Subcutaneous abdominal adipose tissue (tissue), 5 donors: Measurements from ENCODE around the gene RORC.
"Not testable (repeated sequence)": the region's sequence is repeated elsewhere in the genome, so short reads cannot be mapped to it uniquely, and the experiment has no call there.

ENCODE experiments used
- H3K27ac ChIP-seq: one replicate; pipeline ENCODE4 v1.7.0; 2013; ENCODE audit warnings: low read depth, mild to moderate bottlenecking, inconsistent platforms, low read length, moderate library complexity
- H3K27me3 ChIP-seq, 5 donors: one replicate each; pipeline ENCODE4 v1.7.0; 2013; ENCODE audit warnings: low read length in 5 of 5, inconsistent platforms in 1 of 5; ENCODE audit not compliant: control insufficient read depth in 5 of 5, insufficient read depth in 4 of 5
- H3K36me3 ChIP-seq, 5 donors: one replicate each; pipeline ENCODE4 v1.7.0; 2013; ENCODE audit warnings: low read length in 5 of 5; ENCODE audit not compliant: control insufficient read depth in 5 of 5, insufficient read depth in 5 of 5
- H3K4me1 ChIP-seq, 5 donors: one replicate each; pipeline ENCODE4 v1.7.0; 2013; ENCODE audit warnings: low read length in 5 of 5, mild to moderate bottlenecking in 3 of 5, moderate library complexity in 1 of 5; ENCODE audit not compliant: control insufficient read depth in 5 of 5, insufficient read depth in 5 of 5
- H3K4me3 ChIP-seq, 5 donors: one replicate each; pipeline ENCODE4 v1.7.0; 2013; ENCODE audit warnings: low read length in 5 of 5, low read depth in 1 of 5
- H3K9ac ChIP-seq, 5 donors: one replicate each; pipeline ENCODE4 v1.7.0; 2013; ENCODE audit warnings: low read length in 5 of 5, mild to moderate bottlenecking in 4 of 5, moderate library complexity in 3 of 5
- H3K9me3 ChIP-seq, 5 donors: one replicate each; pipeline ENCODE4 v1.7.0; 2013; ENCODE audit warnings: low read length in 5 of 5; ENCODE audit not compliant: control insufficient read depth in 5 of 5
- donor health status: healthy.
- donor health status: healthy.
- donor health status: healthy.
- donor health status: healthy.
- donor health status: healthy.

RORC gene

GRCh38 chr1:151860504-151861187, 29.0 kb upstream of the RORC start:
- H3K4me3 ChIP-seq, result no peak overlapping the region
- H3K4me1 ChIP-seq, result peaks cover 3 to 29% (median 9%) of the 10 kb centered on the region in 5 donors
- H3K27me3 ChIP-seq, result no peaks in the 10 kb centered on the region
- H3K27ac ChIP-seq, result no peak overlapping the region
- no peak overlapping the region for H3K9ac ChIP-seq
- no peaks in the 10 kb centered on the region for H3K36me3 ChIP-seq
- H3K9me3 ChIP-seq, result no peaks in the 10 kb centered on the region

GRCh38 chr1:151859891-151860293, 28.3 kb upstream of the RORC start:
- peaks cover 3 to 33% (median 15%) of the 10 kb centered on the region in 5 donors for H3K4me1 ChIP-seq
- H3K27me3 ChIP-seq, result no peaks in the 10 kb centered on the region
- H3K9me3 ChIP-seq, result no peaks in the 10 kb centered on the region
- no peaks in the 10 kb centered on the region for H3K36me3 ChIP-seq
- H3K4me3 ChIP-seq, result no peak overlapping the region
- no peak overlapping the region for H3K27ac ChIP-seq
- no peak overlapping the region for H3K9ac ChIP-seq

- no peaks in the 10 kb centered on the region for H3K36me3 ChIP-seq
- H3K9me3 ChIP-seq, result no peaks in the 10 kb centered on the region
- H3K27ac ChIP-seq, result no peak overlapping the region
- no peak overlapping the region for H3K4me3 ChIP-seq
- H3K4me1 ChIP-seq, result peaks cover 3 to 25% (median 8%) of the 10 kb centered on the region in 5 donors
- H3K9ac ChIP-seq, result no peak overlapping the region
- no peaks in the 10 kb centered on the region for H3K27me3 ChIP-seq
Observed at GRCh38 chr1:151858886-151859665, 27.5 kb upstream of the RORC start.

- no peak overlapping the region for H3K9ac ChIP-seq
- H3K4me1 ChIP-seq, result peaks cover 3 to 23% (median 8%) of the 10 kb centered on the region in 5 donors
- no peak overlapping the region for H3K4me3 ChIP-seq
- H3K27me3 ChIP-seq, result no peaks in the 10 kb centered on the region
- H3K36me3 ChIP-seq, result no peaks in the 10 kb centered on the region
- H3K9me3 ChIP-seq, result no peaks in the 10 kb centered on the region
- no peak overlapping the region for H3K27ac ChIP-seq
Observed at GRCh38 chr1:151858030-151858746, 26.6 kb upstream of the RORC start.

DNA sequence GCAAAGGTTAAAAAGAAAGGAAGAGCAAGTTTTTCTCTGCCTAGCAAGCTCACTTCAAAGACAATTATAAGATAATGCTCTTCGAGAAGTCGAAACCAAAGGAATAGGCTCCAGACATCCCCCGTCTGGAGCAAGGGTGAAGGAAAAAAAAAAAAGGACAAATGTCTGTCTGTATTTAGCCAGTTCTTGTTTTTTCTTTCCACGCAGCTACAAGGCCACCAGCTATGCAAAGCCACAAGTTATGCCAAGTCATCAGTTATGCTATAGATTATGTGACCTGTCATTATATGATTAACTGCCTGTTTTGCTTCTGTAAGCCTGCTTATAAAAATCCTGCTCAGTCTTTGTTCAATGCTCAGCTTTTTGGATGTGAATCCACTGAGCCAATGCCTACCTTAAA, 24.3 kb upstream of the RORC start:
- peak overlapping the region in 3 of 5 donors; percentile 7 to 27 (median 27) for H3K9ac ChIP-seq
- no peaks in the 10 kb centered on the region for H3K9me3 ChIP-seq
- H3K4me3 ChIP-seq, result no peak overlapping the region
- H3K27ac ChIP-seq, result peak overlapping the region; percentile 50
- H3K27me3 ChIP-seq, result peaks cover 0 to 3% (median 0%) of the 10 kb centered on the region in 5 donors
- no peaks in the 10 kb centered on the region for H3K36me3 ChIP-seq
- peaks cover 3 to 23% (median 8%) of the 10 kb centered on the region in 5 donors for H3K4me1 ChIP-seq

- Histone ChIP-seq H3K27ac (peak overlapping the region; percentile 50), H3K4me1 (peaks cover 3 to 23% (median 8%) of the 10 kb centered on the region in 5 donors), H3K9ac (peak overlapping the region in 2 of 5 donors; percentile 27)
- not testable (repeated sequence) for H3K27me3 ChIP-seq, H3K9me3 ChIP-seq, H3K36me3 ChIP-seq, H3K4me3 ChIP-seq
Observed at GRCh38 chr1:151855516-151855915, 23.9 kb upstream of the RORC start.

- H3K27ac ChIP-seq, result no peak overlapping the region
Observed at GRCh38 chr1:151854658-151855057, 23.1 kb upstream of the RORC start.

GRCh38 chr1:151853411-151853943, 21.9 kb upstream of the RORC start, which contains the start of gene THEM5:
Gene THEM5 (minus strand): TSS chr1:151853712. CDS start chr1:151853565, 147 bp downstream.
- no peaks in the 10 kb centered on the region for H3K36me3 ChIP-seq
- no peak within 1 kb of the TSS for H3K27ac ChIP-seq
- H3K4me1 ChIP-seq, result peaks cover 3 to 32% (median 12%) of the 10 kb centered on the region in 5 donors
- H3K9me3 ChIP-seq, result no peaks in the 10 kb centered on the region
- H3K9ac ChIP-seq, result no peak within 1 kb of the TSS
- H3K4me3 ChIP-seq, result no peak within 1 kb of the TSS
- peaks cover 0 to 3% (median 0%) of the 10 kb centered on the region in 5 donors for H3K27me3 ChIP-seq

More at GRCh38 chr1:151854658-151855057, 23.1 kb upstream of the RORC start:
- Histone ChIP-seq H3K9ac (no peak overlapping the region), H3K9me3 (no peaks in the 10 kb centered on the region), H3K4me3 (no peak overlapping the region), H3K4me1 (peaks cover 3 to 23% (median 8%) of the 10 kb centered on the region in 5 donors), H3K27me3 (peaks cover 0 to 3% (median 0%) of the 10 kb centered on the region in 5 donors), H3K36me3 (no peaks in the 10 kb centered on the region)

- H3K27me3 ChIP-seq, result peaks cover 0 to 6% (median 0%) of the 10 kb centered on the region in 5 donors
- H3K27ac ChIP-seq, result no peak overlapping the region
- H3K9me3 ChIP-seq, result no peaks in the 10 kb centered on the region
- H3K4me3 ChIP-seq, result no peak overlapping the region
- H3K36me3 ChIP-seq, result no peaks in the 10 kb centered on the region
- H3K9ac ChIP-seq, result no peak overlapping the region
- peaks cover 3 to 25% (median 12%) of the 10 kb centered on the region in 5 donors for H3K4me1 ChIP-seq
Observed at GRCh38 chr1:151852733-151853132, 21.1 kb upstream of the RORC start.
